Astrocyte (in vitro differentiated cells and primary cell): ENCODE results near the gene IGSF1. TPM values are rescaled to one million over a fixed set of nuclear protein-coding genes. Genes with fewer than 3 reads are reported as not detected.

Source experiments
- DNase-seq: peaks from one replicate; pipeline ENCODE4 v3.0.0-alpha.2; 2010; ENCODE audit warnings: low read depth
- FAIRE-seq: peaks from 2 replicates; lab custom pipeline; 2011; peaks lifted over from hg19 to GRCh38; lab: Jason Lieb, UNC
- H2AFZ ChIP-seq: 2 replicates; pipeline ENCODE4 v1.6.0; 2012; ENCODE audit warnings: low read depth, low read length, inconsistent platforms
- H3K27ac ChIP-seq: 2 replicates; pipeline ENCODE4 v1.5.1; 2011; ENCODE audit warnings: low read depth, low read length, inconsistent platforms
- H3K27me3 ChIP-seq: 2 replicates; pipeline ENCODE4 v1.6.0; 2011; ENCODE audit warnings: low read length, inconsistent platforms; ENCODE audit not compliant: insufficient read depth
- H3K36me3 ChIP-seq: 2 replicates; pipeline ENCODE4 v1.5.1; 2011; ENCODE audit warnings: low read length, inconsistent platforms; ENCODE audit not compliant: insufficient read depth
- H3K4me1 ChIP-seq: 2 replicates; pipeline ENCODE4 v1.5.1; 2011; ENCODE audit warnings: low read length, inconsistent platforms; ENCODE audit not compliant: insufficient read depth
- H3K4me2 ChIP-seq: 2 replicates; pipeline ENCODE4 v1.6.0; 2012; ENCODE audit warnings: low read length, inconsistent platforms
- H3K4me3 ChIP-seq: 2 replicates; pipeline ENCODE4 v1.5.1; 2011; ENCODE audit warnings: low read depth, mild to moderate bottlenecking, low read length, inconsistent platforms; ENCODE audit not compliant: insufficient read depth
- H3K79me2 ChIP-seq: 2 replicates; pipeline ENCODE4 v1.6.0; 2012; ENCODE audit warnings: mild to moderate bottlenecking, low read length, inconsistent platforms; ENCODE audit not compliant: insufficient read depth
- H3K9ac ChIP-seq: 2 replicates; pipeline ENCODE4 v1.6.0; 2012; ENCODE audit warnings: mild to moderate bottlenecking, low read length, inconsistent platforms
- H3K9me3 ChIP-seq: 2 replicates; pipeline ENCODE4 v1.5.1; 2012; ENCODE audit warnings: low read depth, mild to moderate bottlenecking, low read length, inconsistent platforms; ENCODE audit not compliant: insufficient read depth
- H4K20me1 ChIP-seq: 2 replicates; pipeline ENCODE4 v1.6.0; 2012; ENCODE audit warnings: low read length, inconsistent platforms; ENCODE audit not compliant: insufficient read depth
- H3K27ac Mint-ChIP-seq: one replicate; pipeline ENCODE4 v1.8.0; 2021; ENCODE audit warnings: mild to moderate bottlenecking, mixed read lengths; ENCODE audit not compliant: unreplicated experiment
- H3K27me3 Mint-ChIP-seq: one replicate; pipeline ENCODE4 v1.8.0; 2021; ENCODE audit warnings: low read depth, mixed read lengths; ENCODE audit not compliant: unreplicated experiment
- H3K36me3 Mint-ChIP-seq: one replicate; pipeline ENCODE4 v1.8.0; 2021; ENCODE audit warnings: low read depth, mixed read lengths; ENCODE audit not compliant: unreplicated experiment
- H3K4me1 Mint-ChIP-seq: one replicate; pipeline ENCODE4 v1.8.0; 2021; ENCODE audit warnings: low read depth, mixed read lengths; ENCODE audit not compliant: unreplicated experiment
- H3K4me3 Mint-ChIP-seq: one replicate; pipeline ENCODE4 v1.8.0; 2021; ENCODE audit warnings: mild to moderate bottlenecking, moderate library complexity, mixed read lengths; ENCODE audit not compliant: unreplicated experiment
- H3K9me3 Mint-ChIP-seq: one replicate; pipeline ENCODE4 v1.8.0; 2021; ENCODE audit warnings: mild to moderate bottlenecking, mixed read lengths; ENCODE audit not compliant: unreplicated experiment
- EZH2 ChIP-seq: IDR thresholded peaks from 2 replicates; pipeline ENCODE4 v1.6.1; 2012; ENCODE audit warnings: mild to moderate bottlenecking, low read length, inconsistent platforms; ENCODE audit not compliant: insufficient read depth
- total RNA-seq: library from RNA; stranded (reverse); gene quantifications from 2 replicates; pipeline ENCODE4 v1.2.1, GENCODE V29; 2021
- TF ChIP-seq, protein P1 (sequence below): IDR thresholded peaks from 2 replicates; pipeline ENCODE4 v1.5.1; 2011; ENCODE audit warnings: low read depth, mild to moderate bottlenecking, inconsistent platforms, low read length, moderate library complexity; ENCODE audit not compliant: insufficient read depth

IGSF1 gene
- total RNA-seq, 1 donor from 2014 or later: 2.5 TPM

- TF ChIP-seq, protein P1, sequence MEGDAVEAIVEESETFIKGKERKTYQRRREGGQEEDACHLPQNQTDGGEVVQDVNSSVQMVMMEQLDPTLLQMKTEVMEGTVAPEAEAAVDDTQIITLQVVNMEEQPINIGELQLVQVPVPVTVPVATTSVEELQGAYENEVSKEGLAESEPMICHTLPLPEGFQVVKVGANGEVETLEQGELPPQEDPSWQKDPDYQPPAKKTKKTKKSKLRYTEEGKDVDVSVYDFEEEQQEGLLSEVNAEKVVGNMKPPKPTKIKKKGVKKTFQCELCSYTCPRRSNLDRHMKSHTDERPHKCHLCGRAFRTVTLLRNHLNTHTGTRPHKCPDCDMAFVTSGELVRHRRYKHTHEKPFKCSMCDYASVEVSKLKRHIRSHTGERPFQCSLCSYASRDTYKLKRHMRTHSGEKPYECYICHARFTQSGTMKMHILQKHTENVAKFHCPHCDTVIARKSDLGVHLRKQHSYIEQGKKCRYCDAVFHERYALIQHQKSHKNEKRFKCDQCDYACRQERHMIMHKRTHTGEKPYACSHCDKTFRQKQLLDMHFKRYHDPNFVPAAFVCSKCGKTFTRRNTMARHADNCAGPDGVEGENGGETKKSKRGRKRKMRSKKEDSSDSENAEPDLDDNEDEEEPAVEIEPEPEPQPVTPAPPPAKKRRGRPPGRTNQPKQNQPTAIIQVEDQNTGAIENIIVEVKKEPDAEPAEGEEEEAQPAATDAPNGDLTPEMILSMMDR: no peak
- no peak for TF ChIP-seq EZH2
- H3K4me2 ChIP-seq: no peak overlapping the region
- no peaks in the 10 kb centered on the region for H4K20me1 ChIP-seq
- H3K27ac Mint-ChIP-seq: peak overlapping the region; percentile 75
- no peak overlapping the region for H3K9ac ChIP-seq
- H3K4me3 ChIP-seq: no peak overlapping the region
- H3K27ac ChIP-seq: no peak overlapping the region
- H3K36me3 Mint-ChIP-seq: no peaks in the 10 kb centered on the region
- peaks cover 3% of the 10 kb centered on the region for H3K4me1 ChIP-seq
- DNase-seq (peak; percentile 5), FAIRE-seq (peak; percentile 59)
- H3K9me3 ChIP-seq: no peaks in the 10 kb centered on the region
- H3K9me3 Mint-ChIP-seq: no peaks in the 10 kb centered on the region
- peaks cover 4% of the 10 kb centered on the region for H3K4me1 Mint-ChIP-seq
- no peaks in the 10 kb centered on the region for H3K36me3 ChIP-seq
- H3K79me2 ChIP-seq: no peaks in the 10 kb centered on the region
- H3K27me3 Mint-ChIP-seq: no peaks in the 10 kb centered on the region
- no peak overlapping the region for H3K4me3 Mint-ChIP-seq
- H3K27me3 ChIP-seq: no peaks in the 10 kb centered on the region
- H2AFZ ChIP-seq: no peak overlapping the region
Observed at GRCh38 chrX:131306601-131307000, 17.5 kb upstream of the IGSF1 start.

DNA sequence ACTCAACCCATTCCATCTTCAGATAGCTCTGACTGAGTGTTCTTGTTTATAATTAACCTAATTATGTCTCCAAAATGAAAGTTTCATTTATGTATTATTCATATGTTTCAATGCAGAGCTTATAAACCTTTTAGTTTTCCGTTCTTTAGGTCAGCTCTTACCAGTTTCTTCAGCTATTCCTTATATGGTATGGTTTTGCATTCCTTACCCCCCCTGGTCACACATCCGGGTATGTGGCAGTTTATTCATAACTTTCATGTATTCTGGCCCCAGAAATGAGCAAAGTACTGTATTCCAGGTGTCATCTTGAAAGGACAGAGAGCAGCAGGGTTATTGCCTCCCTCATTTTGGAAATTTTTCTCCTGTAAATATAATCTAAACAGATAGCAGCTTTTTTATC lies 16.8 kb upstream of the IGSF1 start:
- Mint-ChIP-seq H3K27me3 (no peaks in the 10 kb centered on the region), H3K36me3 (no peaks in the 10 kb centered on the region), H3K4me1 (peaks cover 4% of the 10 kb centered on the region), H3K4me3 (no peak overlapping the region), H3K9me3 (no peaks in the 10 kb centered on the region), H3K27ac (peak overlapping the region; percentile 75)
- Histone ChIP-seq H3K4me3 (no peak overlapping the region), H4K20me1 (no peaks in the 10 kb centered on the region), H2AFZ (no peak overlapping the region), H3K27ac (no peak overlapping the region), H3K4me1 (peaks cover 3% of the 10 kb centered on the region), H3K27me3 (no peaks in the 10 kb centered on the region), H3K9me3 (no peaks in the 10 kb centered on the region), H3K79me2 (no peaks in the 10 kb centered on the region), H3K4me2 (no peak overlapping the region), H3K9ac (no peak overlapping the region), H3K36me3 (no peaks in the 10 kb centered on the region)
- FAIRE-seq (no peak), DNase-seq (no peak)
- TF ChIP-seq, protein P1: no peak

- no peaks in the 10 kb centered on the region for H4K20me1 ChIP-seq
- no peaks in the 10 kb centered on the region for H3K36me3 ChIP-seq
- no peaks in the 10 kb centered on the region for H3K9me3 ChIP-seq
- H3K4me3 ChIP-seq: no peak overlapping the region
- H3K79me2 ChIP-seq: no peaks in the 10 kb centered on the region
- DNase-seq (no peak), FAIRE-seq (peak; percentile 56)
- Mint-ChIP-seq H3K4me1 (peaks cover 4% of the 10 kb centered on the region), H3K27ac (no peak overlapping the region), H3K27me3 (no peaks in the 10 kb centered on the region), H3K36me3 (no peaks in the 10 kb centered on the region), H3K4me3 (no peak overlapping the region), H3K9me3 (no peaks in the 10 kb centered on the region)
- H3K27ac ChIP-seq: no peak overlapping the region
- H2AFZ ChIP-seq: no peak overlapping the region
- H3K4me1 ChIP-seq: peaks cover 3% of the 10 kb centered on the region
- TF ChIP-seq, protein P1: no peak
- no peak for TF ChIP-seq EZH2
- H3K27me3 ChIP-seq: no peaks in the 10 kb centered on the region
- no peak overlapping the region for H3K9ac ChIP-seq
- H3K4me2 ChIP-seq: no peak overlapping the region
Observed at GRCh38 chrX:131302701-131303100, 13.6 kb upstream of the IGSF1 start.
